Embryonic facial prominence (tissue), 1 donor: ENCODE data around the gene NUDT1.
A peak's percentile ranks its signal among the peaks of the same experiment; 100 is the strongest.

ENCODE experiments used
- DNase-seq: peaks from one replicate; pipeline ENCODE4 v3.0.0-alpha.2; 2016; ENCODE audit errors: extremely low spot score

Gene NUDT1

GRCh38 chr7:2205036-2205780, 36.8 kb upstream of the NUDT1 start:
- DNase-seq: no peak

GRCh38 chr7:2208712-2209111, 33.3 kb upstream of the NUDT1 start:
- DNase-seq: no peak

DNA sequence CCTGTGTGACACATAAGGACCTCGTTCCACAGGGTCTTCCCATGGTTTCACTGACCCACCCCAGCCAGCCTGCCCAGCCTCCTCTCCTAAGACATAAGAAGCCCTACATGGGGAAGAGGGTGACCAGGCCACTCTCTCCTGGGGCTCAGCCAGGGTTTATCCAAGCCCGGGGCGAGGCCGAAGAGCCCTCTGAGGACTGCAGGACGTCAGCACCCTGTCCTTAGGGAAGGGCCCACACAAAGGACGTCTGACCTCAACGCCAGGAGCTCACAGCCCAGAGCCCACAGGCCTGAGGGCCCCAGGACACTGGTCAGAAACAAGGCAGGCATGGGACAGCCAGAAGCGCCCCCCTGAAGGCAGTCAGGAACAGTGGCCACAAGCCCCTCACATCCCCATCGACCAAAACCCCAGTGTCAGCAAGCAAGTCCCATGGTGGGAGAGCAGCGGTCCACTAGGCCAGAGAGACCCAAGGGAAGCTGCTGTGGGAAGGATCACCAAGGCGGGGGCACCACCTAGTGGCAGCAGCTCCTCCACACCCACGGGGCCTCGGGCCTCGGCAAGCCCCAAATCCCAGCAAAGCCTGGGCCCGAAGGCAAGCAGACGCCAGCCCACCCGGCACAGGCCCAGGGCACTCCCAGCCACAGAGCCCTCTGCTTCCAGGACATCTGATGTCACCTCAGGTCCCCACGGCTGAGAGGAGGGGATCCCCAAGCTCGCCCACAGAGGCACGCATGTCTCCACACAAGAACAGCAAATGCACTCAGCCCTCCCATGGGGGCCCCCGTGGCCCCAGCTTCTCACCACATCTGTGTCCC, 32.7 kb upstream of the NUDT1 start:
- DNase-seq: peak; percentile 30

GRCh38 chr7:2209961-2210323, 32.1 kb upstream of the NUDT1 start:
- DNase-seq: no peak

DNA sequence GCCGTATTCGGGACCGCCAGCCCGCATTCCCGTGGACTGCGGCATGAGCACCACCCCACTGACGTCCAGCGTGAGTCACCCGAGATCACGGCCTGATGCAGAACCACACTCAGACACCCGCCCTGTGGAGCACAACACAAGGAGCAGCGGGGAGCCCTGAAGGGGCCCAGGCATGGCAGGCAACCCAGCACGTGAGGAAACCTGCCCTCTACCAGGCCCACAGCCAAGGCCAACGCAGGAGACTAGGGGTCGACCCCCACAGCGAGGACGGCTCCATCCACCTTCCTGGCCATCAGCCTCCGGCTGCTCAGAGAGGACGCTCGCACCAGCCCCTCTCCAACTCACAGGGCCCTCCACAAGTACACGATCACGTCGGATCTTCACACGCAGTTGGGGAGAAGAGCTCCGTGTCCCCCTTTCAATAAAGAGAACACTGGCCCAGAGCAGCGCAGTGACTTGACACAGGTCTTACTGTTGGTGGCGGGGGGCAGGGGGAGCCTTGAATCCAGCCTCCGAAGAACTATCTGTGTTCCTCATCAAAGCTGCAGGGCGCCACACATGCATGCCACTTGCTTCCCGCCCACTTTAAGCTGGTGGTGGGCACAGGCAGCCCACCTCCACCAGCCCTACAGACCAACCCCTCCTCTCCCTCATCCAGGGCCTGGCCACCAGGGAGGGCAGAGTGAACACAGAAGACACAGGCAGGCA, 31.3 kb upstream of the NUDT1 start:
- no peak for DNase-seq

DNA sequence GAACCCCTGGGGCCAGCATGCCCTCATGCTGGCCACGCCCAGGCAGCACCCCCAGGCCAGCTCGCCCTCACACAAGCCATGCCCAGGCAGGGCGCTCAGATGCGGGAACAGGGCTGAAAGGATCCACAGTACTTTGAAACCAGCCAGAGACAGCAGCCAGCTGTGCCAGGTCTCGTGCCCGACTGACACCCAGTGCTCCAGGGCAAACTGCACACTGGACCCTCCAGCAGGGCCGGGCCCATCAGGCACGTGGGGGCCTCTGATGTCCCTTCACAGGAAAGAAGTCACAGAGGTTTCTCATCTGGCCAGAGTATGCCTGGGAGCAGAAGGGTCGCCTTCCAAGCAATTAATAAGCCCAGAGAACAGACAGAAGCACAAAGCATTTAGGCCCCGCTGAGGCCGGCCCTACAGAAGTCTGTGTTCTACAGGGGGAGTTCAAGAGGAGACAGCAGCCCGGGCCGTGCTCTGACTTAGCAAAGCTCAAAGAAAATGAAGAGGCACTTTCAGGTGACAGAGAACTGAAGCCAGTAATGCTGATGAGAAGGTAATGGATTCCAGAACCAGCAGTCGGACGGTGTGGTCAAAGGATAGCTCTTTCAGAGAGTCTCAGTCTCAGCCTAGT, 30.7 kb upstream of the NUDT1 start:
- DNase-seq: no peak

DNA sequence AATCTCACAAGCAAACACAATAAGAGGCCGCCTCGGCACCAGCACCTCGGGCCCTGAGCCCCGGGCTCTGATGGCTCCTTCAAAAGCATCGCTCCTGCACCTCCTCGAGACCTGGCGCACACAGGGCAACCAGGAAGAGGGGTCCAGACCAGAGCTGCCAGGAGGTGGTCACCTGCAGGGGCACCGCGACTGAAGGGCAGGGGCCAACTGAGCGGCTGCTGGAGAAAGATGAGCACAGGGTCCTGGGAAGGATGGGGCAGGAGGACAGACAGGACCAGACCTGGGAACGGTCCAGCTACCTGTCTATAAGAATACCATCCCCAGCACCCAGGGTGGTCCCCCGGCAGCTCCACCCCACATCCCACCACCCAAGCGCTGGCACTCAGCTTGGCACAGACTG, 30.1 kb upstream of the NUDT1 start:
- DNase-seq: no peak

DNA sequence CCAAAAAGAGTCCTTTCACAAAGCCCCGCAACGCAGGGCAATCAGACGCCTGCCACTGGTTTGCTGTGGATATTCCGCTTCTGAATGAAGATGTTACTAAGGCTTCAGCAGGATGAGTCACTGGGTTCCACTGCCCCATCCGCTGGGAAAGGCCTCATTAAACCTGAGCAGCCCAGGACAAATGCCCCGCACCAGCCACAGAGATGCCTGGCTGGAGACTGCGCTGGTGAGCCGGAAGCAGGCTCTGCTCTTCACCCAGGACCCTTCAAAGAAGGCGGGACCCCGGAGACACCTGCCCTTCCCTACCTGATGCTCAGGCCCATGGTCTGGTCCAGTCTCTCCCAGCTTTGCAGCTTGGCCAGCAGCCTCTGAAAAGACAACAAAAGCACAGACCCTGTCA, 29.1 kb upstream of the NUDT1 start:
- no peak for DNase-seq

GRCh38 chr7:2213551-2214215, 28.3 kb upstream of the NUDT1 start:
- no peak for DNase-seq

GRCh38 chr7:2214636-2215035, 27.4 kb upstream of the NUDT1 start:
- no peak for DNase-seq

GRCh38 chr7:2215851-2216250, 26.2 kb upstream of the NUDT1 start:
- DNase-seq: no peak

DNA sequence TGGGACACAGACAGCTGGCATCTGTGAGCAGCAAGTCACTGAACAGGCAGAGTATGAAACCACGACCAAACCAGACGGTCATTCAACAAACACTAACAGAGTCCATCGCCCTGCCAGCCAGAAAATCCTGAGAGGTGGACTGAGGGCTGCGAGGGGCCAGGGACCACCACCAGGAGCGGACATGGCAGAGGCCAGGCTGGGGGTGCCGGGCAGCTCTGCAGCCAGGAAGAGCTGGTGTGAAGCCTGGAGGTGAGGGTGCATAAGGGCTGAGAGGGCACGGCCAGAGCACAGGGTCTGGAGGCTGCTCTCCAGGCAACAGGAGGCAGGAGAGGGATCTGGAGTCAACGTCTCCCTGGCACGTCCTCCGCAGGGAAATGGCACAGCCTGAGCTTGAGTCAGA, 24.8 kb upstream of the NUDT1 start:
- DNase-seq: no peak

GRCh38 chr7:2217716-2218443, 24.1 kb upstream of the NUDT1 start:
- no peak for DNase-seq

- no peak for DNase-seq
These were observed 23.6 kb upstream of the NUDT1 start for GRCh38 chr7:2218444-2218785.

DNA sequence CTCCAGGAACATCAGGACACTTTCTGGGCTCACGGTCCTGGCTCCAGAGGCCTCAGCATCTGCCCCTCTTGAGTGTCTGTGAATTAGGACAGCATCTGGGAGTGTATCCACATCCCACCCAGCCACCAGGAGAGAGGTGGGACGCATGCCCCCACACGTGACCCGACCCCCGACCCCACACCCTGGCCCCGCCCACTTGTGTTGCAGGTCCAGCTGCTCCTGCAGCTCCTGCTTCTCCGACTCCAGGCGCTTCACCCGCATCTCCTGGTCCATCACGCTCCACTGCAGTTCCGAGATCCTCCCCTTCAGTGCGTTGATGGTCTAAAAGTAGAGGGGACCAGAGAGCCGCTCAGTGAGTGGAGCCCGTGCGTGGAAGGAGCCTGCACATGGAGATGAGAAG, 22.9 kb upstream of the NUDT1 start:
- DNase-seq: no peak

- no peak for DNase-seq
These were observed 22.4 kb upstream of the NUDT1 start for GRCh38 chr7:2219606-2220005.

GRCh38 chr7:2220030-2220429, 22.0 kb upstream of the NUDT1 start:
- DNase-seq: no peak

GRCh38 chr7:2220506-2220905, 21.5 kb upstream of the NUDT1 start:
- no peak for DNase-seq

GRCh38 chr7:2220954-2221353, 21.1 kb upstream of the NUDT1 start:
- DNase-seq: no peak

GRCh38 chr7:2222516-2222915, 19.5 kb upstream of the NUDT1 start:
- no peak for DNase-seq

- no peak for DNase-seq
These were observed 18.7 kb upstream of the NUDT1 start for GRCh38 chr7:2223321-2223720.
